K562 (cell line): ENCODE results near the gene DDX60. TPM values are rescaled to one million over a fixed set of nuclear protein-coding genes. Genes with fewer than 3 reads are reported as not detected.

Experiments used
- E2F1 ChIP-seq: sonication (generic); formaldehyde crosslinking; IDR thresholded peaks from 2 replicates; pipeline ENCODE4 v1.8.1; 2023; ENCODE audit warnings: mild to moderate bottlenecking, missing genetic modification reagents, moderate library complexity
- ZNF764 ChIP-seq: fragments of 250-450 bp; sonication (Bioruptor Pico); IDR thresholded peaks from 2 replicates; pipeline ENCODE4 v1.4.0; 2020; ENCODE audit warnings: low read depth, mild to moderate bottlenecking, moderate library complexity
- polyA plus RNA-seq, 8 experiments: library from polyadenylated mRNA; depleted of rRNA in 4 of 8; stranded (reverse) in 5 of 8; unstranded in 3 of 8; fragments of >200 nt; fragmentation: Nextera tagmentation in 2 of 8; fragmentation: Illumina TruSeq in 1 of 8; extraction: Ambion mirVana in 2 of 8; extraction: Trizol in 1 of 8; gene quantifications; 2 replicates each; pipeline versions ENCODE4 v1.2.1 to v1.2.3, GENCODE V29; 2011 to 2014; ENCODE audit warnings: inconsistent platforms in 1 of 8, missing spikeins in 1 of 8
- total RNA-seq, 7 experiments: library from RNA; depleted of rRNA in 6 of 7; stranded (reverse); fragments of >200 nt in 6 of 7; fragmentation: Illumina TruSeq in 2 of 7; extraction: Trizol in 2 of 7; gene quantifications; 2 replicates each; pipeline versions ENCODE4 v1.2.1 to v1.2.3, GENCODE V29; 2011 to 2021; ENCODE audit warnings: low replicate concordance in 1 of 7
- TF ChIP-seq, protein P1 (sequence below): fragments of 250-450 bp; sonication (Bioruptor Pico); IDR thresholded peaks from 2 replicates; pipeline ENCODE4 v1.4.0; 2020

DDX60 gene
- total and polyA plus RNA-seq, 9 of the 15 experiments (the other 6 are each of a cell fraction or from before 2014, with no cell fraction given), result 0.06 to 0.25 (median 0.13) TPM

- TF ChIP-seq, protein P1, sequence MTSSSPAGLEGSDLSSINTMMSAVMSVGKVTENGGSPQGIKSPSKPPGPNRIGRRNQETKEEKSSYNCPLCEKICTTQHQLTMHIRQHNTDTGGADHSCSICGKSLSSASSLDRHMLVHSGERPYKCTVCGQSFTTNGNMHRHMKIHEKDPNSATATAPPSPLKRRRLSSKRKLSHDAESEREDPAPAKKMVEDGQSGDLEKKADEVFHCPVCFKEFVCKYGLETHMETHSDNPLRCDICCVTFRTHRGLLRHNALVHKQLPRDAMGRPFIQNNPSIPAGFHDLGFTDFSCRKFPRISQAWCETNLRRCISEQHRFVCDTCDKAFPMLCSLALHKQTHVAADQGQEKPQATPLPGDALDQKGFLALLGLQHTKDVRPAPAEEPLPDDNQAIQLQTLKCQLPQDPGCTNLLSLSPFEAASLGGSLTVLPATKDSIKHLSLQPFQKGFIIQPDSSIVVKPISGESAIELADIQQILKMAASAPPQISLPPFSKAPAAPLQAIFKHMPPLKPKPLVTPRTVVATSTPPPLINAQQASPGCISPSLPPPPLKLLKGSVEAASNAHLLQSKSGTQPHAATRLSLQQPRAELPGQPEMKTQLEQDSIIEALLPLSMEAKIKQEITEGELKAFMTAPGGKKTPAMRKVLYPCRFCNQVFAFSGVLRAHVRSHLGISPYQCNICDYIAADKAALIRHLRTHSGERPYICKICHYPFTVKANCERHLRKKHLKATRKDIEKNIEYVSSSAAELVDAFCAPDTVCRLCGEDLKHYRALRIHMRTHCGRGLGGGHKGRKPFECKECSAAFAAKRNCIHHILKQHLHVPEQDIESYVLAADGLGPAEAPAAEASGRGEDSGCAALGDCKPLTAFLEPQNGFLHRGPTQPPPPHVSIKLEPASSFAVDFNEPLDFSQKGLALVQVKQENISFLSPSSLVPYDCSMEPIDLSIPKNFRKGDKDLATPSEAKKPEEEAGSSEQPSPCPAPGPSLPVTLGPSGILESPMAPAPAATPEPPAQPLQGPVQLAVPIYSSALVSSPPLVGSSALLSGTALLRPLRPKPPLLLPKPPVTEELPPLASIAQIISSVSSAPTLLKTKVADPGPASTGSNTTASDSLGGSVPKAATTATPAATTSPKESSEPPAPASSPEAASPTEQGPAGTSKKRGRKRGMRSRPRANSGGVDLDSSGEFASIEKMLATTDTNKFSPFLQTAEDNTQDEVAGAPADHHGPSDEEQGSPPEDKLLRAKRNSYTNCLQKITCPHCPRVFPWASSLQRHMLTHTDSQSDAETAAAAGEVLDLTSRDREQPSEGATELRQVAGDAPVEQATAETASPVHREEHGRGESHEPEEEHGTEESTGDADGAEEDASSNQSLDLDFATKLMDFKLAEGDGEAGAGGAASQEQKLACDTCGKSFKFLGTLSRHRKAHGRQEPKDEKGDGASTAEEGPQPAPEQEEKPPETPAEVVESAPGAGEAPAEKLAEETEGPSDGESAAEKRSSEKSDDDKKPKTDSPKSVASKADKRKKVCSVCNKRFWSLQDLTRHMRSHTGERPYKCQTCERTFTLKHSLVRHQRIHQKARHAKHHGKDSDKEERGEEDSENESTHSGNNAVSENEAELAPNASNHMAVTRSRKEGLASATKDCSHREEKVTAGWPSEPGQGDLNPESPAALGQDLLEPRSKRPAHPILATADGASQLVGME (CRISPR knock-in tag), result no peak
- TF ChIP-seq E2F1 (CRISPR knock-in tag) (no peak), ZNF764 (CRISPR knock-in tag) (no peak)
- TF ChIP-seq, all 486 proteins: peak for 0
Observed at GRCh38 chr4:168200685-168201084, 117.9 kb downstream of the DDX60 start (continued).
